ENCODE measurements around the gene IGF2BP3. TPM values are rescaled to one million over a fixed set of nuclear protein-coding genes. Genes with fewer than 3 reads are reported as not detected.
A peak's percentile ranks its signal among the peaks of the same experiment; 100 is the strongest.
"Not testable (repeated sequence)": the region's sequence is repeated elsewhere in the genome, so short reads cannot be mapped to it uniquely, and the experiment has no call there.

IGF2BP3 gene
- total RNA-seq (2014; rRNA removed; shearing (Covaris generic)), result 41.1 and 48.7 TPM in 2 replicates
- 94.3 and 108 TPM in 2 replicates for total RNA-seq (2022)
- Bru-seq, nascent RNA, result percentile 92 among the genes with signal in this experiment
- BruChase-seq, experiment 1, labeled RNA remaining after a 6-hour chase, result percentile 95 among the genes with signal in this experiment
- BruChase-seq, experiment 2, labeled RNA remaining after a 2-hour chase, result percentile 94 among the genes with signal in this experiment
- long read RNA-seq, full-length matches to known transcripts, result 4 of 17 reads
- long read RNA-seq, partial matches to known transcripts, result 0 of 17 reads
- long read RNA-seq, other reads (novel, unspliced or antisense), result 13 of 17 reads

- TF ChIP-seq EZH2phosphoT487 (IDR thresholded peaks at IDR 0.05; ENCODE audit: borderline replicate concordance, low read depth, low read length) (no peak), CTCF (conservative IDR thresholded peaks at IDR 0.05; ENCODE audit: low read length) (no peak; the same call in 1 of the 2 replicates)
- Histone ChIP-seq H3K27ac (ENCODE audit: low read depth, low read length, poor library complexity, severe bottlenecking) (peak within 1 kb of the TSS; percentile 90), H3K79me2 (ENCODE audit: insufficient read depth, low read depth, low read length) (peaks cover 66% of the 10 kb centered on the region), H3K4me1 (ENCODE audit: insufficient read depth, low read length, poor library complexity, severe bottlenecking) (peaks cover 20% of the 10 kb centered on the region), H3K9me2 (ENCODE audit: insufficient read depth, low read length) (no peaks in the 10 kb centered on the region), H3K4me2 (ENCODE audit: low read length) (peak within 1 kb of the TSS; percentile 100), H3K9me3 (ENCODE audit: low read length) (no peaks in the 10 kb centered on the region), H3K4me3 (ENCODE audit: low read depth, low read length, poor library complexity, severe bottlenecking) (peak within 1 kb of the TSS; percentile 85), H2AFZ (ENCODE audit: low read length) (peak within 1 kb of the TSS; percentile 27), H4K20me1 (ENCODE audit: insufficient read depth, low read length) (peaks cover 14% of the 10 kb centered on the region), H3K36me3 (ENCODE audit: insufficient read depth, low read length) (no peaks in the 10 kb centered on the region; the same call in 1 of the 2 replicates)
- ChIA-PET POLR2A (interaction anchor here (0.7 to 1.5 kb wide), 4 partner anchors 9 to 108 kb away, joined by 3 to 7 read pairs (median 4); no protein-coding TSS in a partner anchor), CTCF (ENCODE audit: unreplicated experiment) (no interaction called here)
- BruUV-seq (replicated peaks), result no TSS peak
- DNase-seq (ENCODE audit: low spot score), result peak; percentile 93
- intact Hi-C loops (cut with micrococcal nuclease; ENCODE audit: unreplicated experiment), result loop anchor here (1.0 to 10.0 kb wide), 3 partner anchors 102 to 456 kb away; partner anchors contain the start of gene HYCC1
These were observed at the start of gene IGF2BP3 for GRCh38 chr7:23470330-23471105. Gene IGF2BP3, minus strand, starts transcription at chr7:23470491. Its CDS starts 381 bp downstream, at chr7:23470110.

- POLR2A ChIA-PET, result interaction anchor here (0.6 to 1.0 kb wide), 4 partner anchors 20 to 787 kb away, joined by 3 to 4 read pairs (median 4); no protein-coding TSS in a partner anchor
- BruUV-seq (replicated peaks), result no TSS peak
- no peaks in the 10 kb centered on the region for H3K9me3 ChIP-seq (ENCODE audit: low read length)
- no peak overlapping the region for H2AFZ ChIP-seq (ENCODE audit: low read length)
- DNase-seq (ENCODE audit: low spot score), result no peak
- TF ChIP-seq CTCF (conservative IDR thresholded peaks at IDR 0.05; ENCODE audit: low read length) (no peak), EZH2phosphoT487 (IDR thresholded peaks at IDR 0.05; ENCODE audit: borderline replicate concordance, low read depth, low read length) (no peak)
- H3K9me2 ChIP-seq (ENCODE audit: insufficient read depth, low read length), result no peaks in the 10 kb centered on the region
- CTCF ChIA-PET (ENCODE audit: unreplicated experiment), result no interaction called here
- peaks cover 97% of the 10 kb centered on the region for H3K36me3 ChIP-seq (ENCODE audit: insufficient read depth, low read length)
- no peaks in the 10 kb centered on the region for H3K4me1 ChIP-seq (ENCODE audit: insufficient read depth, low read length, poor library complexity, severe bottlenecking)
- no peak overlapping the region for H3K4me3 ChIP-seq (ENCODE audit: low read depth, low read length, poor library complexity, severe bottlenecking)
- no peak overlapping the region for H3K27ac ChIP-seq (ENCODE audit: low read depth, low read length, poor library complexity, severe bottlenecking)
- peaks cover 67% of the 10 kb centered on the region for H3K79me2 ChIP-seq (ENCODE audit: insufficient read depth, low read depth, low read length)
- intact Hi-C loops (cut with micrococcal nuclease; ENCODE audit: unreplicated experiment), result no loop called here
- H4K20me1 ChIP-seq (ENCODE audit: insufficient read depth, low read length), result no peaks in the 10 kb centered on the region
- no peak overlapping the region for H3K4me2 ChIP-seq (ENCODE audit: low read length)
These were observed 44.5 kb upstream of the IGF2BP3 start for GRCh38 chr7:23514755-23515154.

- H3K27ac ChIP-seq (ENCODE audit: low read depth, low read length, poor library complexity, severe bottlenecking); H3K9me2 ChIP-seq (ENCODE audit: insufficient read depth, low read length); CTCF ChIA-PET (ENCODE audit: unreplicated experiment); H3K4me3 ChIP-seq (ENCODE audit: low read depth, low read length, poor library complexity, severe bottlenecking); H3K9me3 ChIP-seq (ENCODE audit: low read length); H3K4me2 ChIP-seq (ENCODE audit: low read length); BruUV-seq (replicated peaks); DNase-seq (ENCODE audit: low spot score); H3K4me1 ChIP-seq (ENCODE audit: insufficient read depth, low read length, poor library complexity, severe bottlenecking); H4K20me1 ChIP-seq (ENCODE audit: insufficient read depth, low read length); H2AFZ ChIP-seq (ENCODE audit: low read length); intact Hi-C loops (cut with micrococcal nuclease; ENCODE audit: unreplicated experiment): not testable (repeated sequence)
- POLR2A ChIA-PET, result interaction anchor here (0.6 kb wide), 2 partner anchors 11 to 134 kb away, joined by 3 read pairs; no protein-coding TSS in a partner anchor
- H3K36me3 ChIP-seq (ENCODE audit: insufficient read depth, low read length), result peaks cover 97% of the 10 kb centered on the region
- peaks cover 67% of the 10 kb centered on the region; the same call in 1 of the 2 replicates for H3K79me2 ChIP-seq (ENCODE audit: insufficient read depth, low read depth, low read length)
These were observed 43.5 kb upstream of the IGF2BP3 start for GRCh38 chr7:23513746-23514145.
